Esophagus muscularis mucosa (tissue), 4 donors: Measurements from ENCODE around the gene QPRT.

Source experiments
- EP300 ChIP-seq: sonication (generic); formaldehyde crosslinking; IDR thresholded peaks from one replicate; pipeline ENCODE4 v1.6.1; 2017; ENCODE audit warnings: antibody characterized with exemption
- POLR2A ChIP-seq: fragments of 450-650 bp; IDR thresholded peaks from one replicate; pipeline ENCODE4 v1.6.1; 2017; ENCODE audit warnings: antibody characterized with exemption, moderate library complexity, mild to moderate bottlenecking, low read depth
- POLR2AphosphoS5 ChIP-seq, 2 donors: sonication (generic); formaldehyde crosslinking; IDR thresholded peaks; one replicate each; pipeline ENCODE4 v1.6.1; 2017; ENCODE audit warnings: antibody characterized with exemption in 2 of 2
- TF ChIP-seq, protein P1 (sequence below), 3 experiments: fragments of 200-600 bp in 2 of 3; fragments of 450-650 bp in 1 of 3; sonication (generic) in 2 of 3; IDR thresholded peaks; one replicate each; pipeline ENCODE4 v1.5.1; 2017 to 2019; ENCODE audit warnings: antibody characterized with exemption in 3 of 3, mild to moderate bottlenecking in 2 of 3, moderate library complexity in 1 of 3

DNA sequence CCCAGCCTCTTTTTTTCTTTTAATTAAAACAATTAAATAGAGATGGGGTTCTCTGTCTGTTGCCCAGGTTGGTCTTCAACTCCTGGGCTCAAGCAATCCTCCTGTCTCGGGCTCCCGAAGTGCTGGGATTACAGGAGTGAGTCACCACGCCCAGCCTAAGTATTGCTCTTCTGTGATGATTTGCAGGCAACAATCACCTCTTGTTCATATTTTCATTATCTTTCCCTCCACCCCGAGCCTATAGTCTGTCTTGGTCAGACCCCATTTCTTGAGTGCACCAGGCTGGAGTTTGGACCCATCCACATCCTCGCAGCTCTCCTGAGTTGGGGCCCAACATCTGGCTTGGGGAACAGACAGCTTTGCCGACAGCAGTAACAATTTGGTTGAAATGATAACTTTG, 20.3 kb upstream of the QPRT start:
- TF ChIP-seq, protein P1, sequence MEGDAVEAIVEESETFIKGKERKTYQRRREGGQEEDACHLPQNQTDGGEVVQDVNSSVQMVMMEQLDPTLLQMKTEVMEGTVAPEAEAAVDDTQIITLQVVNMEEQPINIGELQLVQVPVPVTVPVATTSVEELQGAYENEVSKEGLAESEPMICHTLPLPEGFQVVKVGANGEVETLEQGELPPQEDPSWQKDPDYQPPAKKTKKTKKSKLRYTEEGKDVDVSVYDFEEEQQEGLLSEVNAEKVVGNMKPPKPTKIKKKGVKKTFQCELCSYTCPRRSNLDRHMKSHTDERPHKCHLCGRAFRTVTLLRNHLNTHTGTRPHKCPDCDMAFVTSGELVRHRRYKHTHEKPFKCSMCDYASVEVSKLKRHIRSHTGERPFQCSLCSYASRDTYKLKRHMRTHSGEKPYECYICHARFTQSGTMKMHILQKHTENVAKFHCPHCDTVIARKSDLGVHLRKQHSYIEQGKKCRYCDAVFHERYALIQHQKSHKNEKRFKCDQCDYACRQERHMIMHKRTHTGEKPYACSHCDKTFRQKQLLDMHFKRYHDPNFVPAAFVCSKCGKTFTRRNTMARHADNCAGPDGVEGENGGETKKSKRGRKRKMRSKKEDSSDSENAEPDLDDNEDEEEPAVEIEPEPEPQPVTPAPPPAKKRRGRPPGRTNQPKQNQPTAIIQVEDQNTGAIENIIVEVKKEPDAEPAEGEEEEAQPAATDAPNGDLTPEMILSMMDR (IDR thresholded peaks at IDR 0.05), result no peak
- no peak for TF ChIP-seq POLR2AphosphoS5 (IDR thresholded peaks at IDR 0.05)
- no peak for TF ChIP-seq POLR2A
- TF ChIP-seq EP300, result no peak
